Glomerular visceral epithelial cell (primary cell): ENCODE data around the gene COL4A2.
"Not testable (repeated sequence)": the region's sequence is repeated elsewhere in the genome, so short reads cannot be mapped to it uniquely, and the experiment has no call there.

Experiments used
- DNase-seq: peaks from one replicate; pipeline ENCODE4 v3.0.0-alpha.2; 2016; ENCODE audit errors: extremely low spot score

COL4A2 gene

DNA sequence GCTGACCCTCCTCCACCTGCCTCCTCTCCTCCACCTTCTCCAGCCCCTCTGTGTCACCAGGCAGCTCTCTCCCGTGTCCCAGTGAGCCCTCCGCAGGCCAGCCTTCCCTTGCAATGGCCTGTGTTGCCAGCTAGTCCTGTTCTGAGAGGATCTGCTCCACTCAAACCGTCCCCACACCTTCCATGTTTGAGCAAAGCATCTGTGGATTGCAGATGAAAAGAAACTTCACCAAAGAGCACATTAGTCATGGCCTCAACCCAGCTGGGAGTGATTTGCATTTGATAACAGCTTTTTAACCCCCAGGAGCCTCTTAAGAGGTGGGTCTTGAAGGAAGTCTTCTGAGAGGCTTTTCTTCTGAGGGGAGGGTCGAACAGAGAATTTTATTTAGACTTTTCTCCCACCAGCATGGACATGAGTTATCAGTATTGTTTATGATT, 72.8 kb downstream of the COL4A2 start:
- DNase-seq, result peak; percentile 33

DNA sequence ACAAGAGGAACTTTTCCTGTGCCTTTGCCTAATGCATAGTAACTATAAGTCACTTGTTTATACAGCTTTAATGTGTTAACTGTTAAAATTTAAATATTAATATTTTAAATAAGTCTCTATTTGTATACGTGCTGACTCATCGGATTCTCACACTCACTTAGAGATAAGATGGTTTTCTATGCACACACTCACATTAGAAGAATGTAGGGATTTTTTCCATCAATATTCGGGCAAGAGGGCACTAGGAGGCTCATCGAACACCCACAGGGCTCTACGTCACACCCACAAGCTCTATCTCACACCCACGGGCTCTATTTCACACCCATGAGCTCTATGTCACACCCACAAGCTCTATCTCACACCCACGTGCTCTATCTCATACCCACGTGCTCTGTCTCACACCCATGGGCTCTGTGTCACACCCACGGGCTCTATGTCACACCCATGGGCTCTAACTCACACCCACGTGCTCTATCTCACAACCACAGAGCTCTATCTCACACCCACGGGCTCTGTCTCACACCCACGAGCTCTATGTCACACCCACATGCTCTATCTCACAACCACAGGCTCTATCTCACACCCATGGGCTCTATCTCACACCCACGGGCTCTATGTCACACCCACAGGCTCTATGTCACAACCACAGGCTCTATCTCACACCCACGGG, 73.4 kb downstream of the COL4A2 start:
- no peak for DNase-seq

DNA sequence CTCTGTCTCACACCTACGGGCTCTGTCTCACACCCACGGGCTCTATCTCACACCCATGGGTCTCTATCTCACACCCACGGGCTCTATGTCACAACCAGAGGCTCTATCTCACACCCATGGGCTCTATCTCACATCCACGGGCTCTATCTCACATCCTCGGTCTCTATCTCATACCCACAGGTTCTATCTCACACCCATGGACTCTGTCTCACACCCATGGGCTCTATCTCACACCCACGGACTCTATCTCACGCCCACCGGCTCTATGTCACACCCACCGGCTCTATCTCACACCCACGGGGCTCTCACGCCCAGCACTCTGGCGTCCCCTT, 73.9 kb downstream of the COL4A2 start:
- no peak for DNase-seq

DNA sequence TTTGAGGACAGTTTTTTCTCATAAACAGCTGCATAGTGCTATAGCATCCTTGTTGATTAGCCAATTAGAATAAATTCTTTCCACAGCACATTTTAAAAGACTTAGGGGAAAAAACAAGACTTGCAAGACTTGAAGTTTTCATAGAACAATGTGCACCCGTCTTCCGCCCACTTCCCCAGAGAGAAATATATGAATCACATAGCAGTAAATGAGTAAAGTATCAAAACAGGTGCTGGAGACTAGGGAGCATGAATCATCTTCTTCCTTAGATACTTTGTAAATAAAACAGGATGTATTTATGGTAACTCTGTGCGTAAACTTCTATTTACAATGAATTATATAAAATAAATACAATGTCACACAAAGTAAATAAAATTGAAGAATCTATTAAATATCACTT, 75.1 kb downstream of the COL4A2 start:
- peak; percentile 57 for DNase-seq

DNA sequence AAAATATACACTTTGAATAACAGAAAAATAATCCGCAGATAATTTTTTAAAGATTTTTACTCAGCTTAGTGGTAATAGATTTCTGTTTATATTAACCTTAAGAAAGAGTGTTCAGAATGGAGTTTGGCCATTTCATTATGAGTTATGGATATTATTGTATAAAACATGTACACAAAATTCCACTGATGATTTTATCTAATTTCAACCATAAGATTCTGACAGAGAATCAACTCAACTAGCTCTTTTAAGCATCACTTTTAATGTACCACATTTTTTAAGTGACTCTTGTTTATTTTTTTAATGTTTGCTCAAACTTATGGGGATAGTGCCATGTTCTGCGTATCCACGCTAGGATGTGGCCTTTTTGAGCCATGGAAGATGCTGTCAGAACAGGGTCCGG, 75.7 kb downstream of the COL4A2 start:
- DNase-seq, result no peak

DNA sequence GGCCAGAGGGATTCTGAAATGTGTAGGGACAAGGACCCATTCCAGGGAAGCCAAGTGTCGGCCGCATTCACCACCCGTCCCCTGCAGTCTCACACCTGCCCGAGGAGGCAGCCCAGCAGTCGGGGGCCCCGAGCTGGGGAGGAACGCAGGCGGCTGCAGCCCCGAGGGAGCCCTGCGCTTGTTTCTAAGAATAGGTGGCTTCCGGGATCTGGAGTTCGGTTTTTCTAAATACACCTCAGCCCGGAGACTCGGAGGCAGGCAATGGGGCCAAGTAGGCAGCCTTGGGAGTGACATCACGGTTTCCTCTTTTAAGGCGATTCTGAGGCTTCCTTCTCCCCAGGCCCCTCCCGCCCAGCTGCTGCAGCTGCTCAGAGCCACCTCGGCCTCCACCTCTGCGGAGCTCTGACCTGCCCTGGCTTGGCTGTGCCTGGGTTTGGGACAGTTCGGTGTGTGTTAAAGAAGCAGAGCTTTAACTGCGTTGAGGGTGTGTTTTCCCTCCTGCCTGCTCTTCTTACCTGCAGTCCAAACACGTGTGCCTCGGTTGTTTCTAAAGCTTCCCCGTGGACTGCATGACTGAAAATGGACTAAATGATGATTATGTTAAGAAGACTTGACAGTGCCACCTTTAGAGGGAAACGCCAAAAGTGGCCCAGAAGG, 80.5 kb downstream of the COL4A2 start:
- no peak for DNase-seq

DNA sequence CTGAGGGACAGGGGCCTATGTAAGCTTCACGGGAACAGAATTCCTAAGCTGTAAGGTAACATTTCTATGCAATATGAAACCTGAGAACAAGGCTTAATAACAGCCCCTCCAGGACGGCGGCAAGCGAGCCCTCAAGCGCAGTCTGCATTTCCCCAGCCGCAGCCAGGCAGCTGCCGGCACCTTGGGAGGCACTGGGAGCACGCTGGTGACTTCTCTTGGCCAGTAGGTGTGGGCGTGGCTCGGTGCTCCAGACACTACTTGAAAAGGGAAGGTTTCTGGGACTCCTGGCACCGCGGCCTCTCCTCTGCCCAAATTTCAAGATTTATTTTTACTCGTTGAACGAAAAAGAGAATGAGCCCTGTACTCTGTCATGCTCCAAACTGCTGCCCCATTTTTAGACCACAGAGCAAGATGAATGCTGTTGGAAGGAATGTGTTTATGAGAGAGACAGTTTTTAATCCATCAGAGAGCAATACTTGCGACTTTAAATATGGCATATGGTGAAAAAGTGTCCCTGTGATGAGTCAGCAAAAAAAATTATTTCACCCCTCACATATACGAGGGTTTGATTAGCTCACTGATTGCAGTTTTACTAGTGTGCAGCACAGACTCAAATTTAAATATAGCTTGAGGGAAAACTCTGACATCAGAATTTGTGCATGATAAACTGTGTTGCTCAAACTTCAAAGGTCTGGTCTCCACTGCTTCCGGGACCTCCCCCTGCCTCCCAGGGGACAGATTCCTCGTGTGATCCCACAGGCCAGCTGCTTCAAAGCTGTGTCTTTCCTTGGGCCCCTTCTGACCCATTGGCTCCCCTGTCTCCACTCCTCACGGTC, 81.2 kb downstream of the COL4A2 start:
- DNase-seq, result no peak

DNA sequence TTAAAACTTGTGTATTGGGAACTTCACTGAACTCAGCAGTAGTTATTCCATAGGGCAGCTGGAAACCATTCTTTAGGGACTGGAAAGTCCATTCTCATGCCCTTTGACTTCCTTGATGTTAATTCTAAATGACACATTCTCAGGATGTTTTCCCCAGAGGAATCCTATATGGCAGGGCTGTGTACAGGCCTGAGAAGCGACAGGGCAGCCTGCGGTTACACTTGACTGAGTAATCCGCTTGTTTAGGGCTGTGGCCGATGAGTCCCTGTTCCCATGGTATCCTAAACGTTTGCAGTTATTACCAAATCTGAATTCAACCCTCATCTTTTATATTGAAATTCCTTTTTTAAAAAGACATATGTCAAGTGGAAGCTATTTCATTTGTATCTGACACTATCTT, 83.5 kb downstream of the COL4A2 start:
- peak; percentile 79 for DNase-seq

DNA sequence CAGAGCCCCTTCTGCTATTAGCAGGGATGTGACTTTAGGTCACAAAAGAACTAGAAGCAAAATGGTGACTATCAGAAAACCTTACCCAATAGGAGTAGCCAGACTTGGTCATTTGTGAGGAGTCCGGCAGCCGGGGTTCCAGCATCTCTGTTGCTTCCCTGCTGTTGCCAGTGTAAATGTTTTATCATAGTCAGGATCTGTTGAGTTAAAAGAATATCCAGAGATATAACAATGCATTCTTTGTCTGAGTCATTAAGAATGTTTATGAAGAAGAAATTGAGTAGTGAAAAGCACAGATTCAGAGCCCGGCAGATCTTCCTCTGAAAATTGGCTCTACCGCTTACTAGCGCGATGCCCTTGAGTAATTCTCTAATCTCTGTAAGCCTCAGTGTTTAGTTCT, 84.2 kb downstream of the COL4A2 start:
- DNase-seq, result no peak

DNA sequence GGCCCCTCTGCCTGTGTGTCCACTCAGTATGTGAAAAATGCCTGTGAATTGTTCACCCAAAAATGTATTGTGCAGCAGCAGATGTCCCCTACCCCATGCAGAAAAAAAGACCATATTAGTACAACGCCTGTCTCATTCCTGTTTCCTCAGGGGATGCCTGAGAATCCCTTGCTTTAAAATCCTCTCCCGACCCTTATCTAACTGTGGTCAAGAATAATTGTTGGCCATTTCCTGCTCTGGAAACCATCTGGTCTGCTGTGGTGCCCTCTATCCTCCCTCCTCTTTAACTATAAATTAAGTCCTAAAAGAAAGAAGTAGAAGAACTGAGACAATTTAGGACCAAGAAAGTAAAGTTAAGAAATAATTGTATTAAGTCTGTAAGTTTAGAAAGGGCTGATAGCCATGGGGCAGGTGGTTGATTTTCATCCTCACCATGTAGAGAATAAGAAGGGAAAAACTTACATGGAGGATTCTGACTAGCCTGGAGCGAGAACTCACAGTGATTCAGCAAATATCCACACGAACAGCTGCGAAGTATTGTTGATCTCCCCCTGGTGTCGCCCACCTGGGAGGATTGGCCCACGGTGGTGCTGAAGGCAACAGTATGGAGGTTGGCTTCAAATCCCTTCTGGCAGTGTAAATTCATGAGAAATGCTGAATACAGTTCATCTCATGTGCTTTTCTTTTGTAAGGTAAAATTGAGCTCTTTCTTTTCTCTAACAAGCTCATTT, 85.6 kb downstream of the COL4A2 start:
- no peak for DNase-seq

DNA sequence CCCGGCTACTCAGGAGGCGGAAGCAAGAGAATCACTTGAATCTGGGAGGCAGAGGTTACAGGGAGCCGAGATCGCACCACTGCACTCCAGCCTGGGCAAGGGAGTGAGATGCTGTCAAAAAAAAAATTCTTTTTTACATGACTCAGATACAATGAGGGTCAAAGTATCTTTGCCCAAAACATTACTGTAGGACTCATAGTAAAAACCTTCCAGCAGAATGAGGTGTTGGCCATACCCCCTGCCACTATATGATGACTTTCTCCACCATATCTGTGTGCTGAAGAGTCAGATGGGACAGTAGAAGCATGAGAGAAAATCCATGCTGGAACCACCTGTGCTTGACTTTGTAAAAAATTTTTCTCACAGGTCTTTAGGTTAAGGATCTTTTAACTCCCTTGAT, 86.7 kb downstream of the COL4A2 start:
- no peak for DNase-seq

DNA sequence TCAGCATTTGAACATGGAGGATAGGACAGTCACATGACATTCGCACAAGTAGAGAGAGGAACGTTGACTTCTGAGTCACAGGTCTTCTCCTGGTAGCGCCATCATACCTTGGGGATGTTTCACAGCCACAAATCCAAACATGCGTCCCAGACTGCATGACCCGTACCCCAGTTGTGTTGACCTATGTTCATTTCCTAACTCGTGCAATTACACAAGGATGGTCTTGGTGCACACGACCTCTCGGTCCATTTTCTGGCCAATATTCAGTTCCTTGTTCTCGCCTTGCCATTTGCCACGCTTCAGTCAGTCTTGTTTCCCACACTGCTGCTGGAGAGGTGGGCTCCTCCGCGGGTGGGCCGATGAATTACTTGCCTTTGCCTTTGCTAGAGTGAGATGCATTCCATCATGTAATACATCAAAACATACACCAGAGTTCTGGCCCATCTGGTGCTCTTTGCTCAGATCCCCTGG, 87.3 kb downstream of the COL4A2 start:
- DNase-seq, result no peak

DNA sequence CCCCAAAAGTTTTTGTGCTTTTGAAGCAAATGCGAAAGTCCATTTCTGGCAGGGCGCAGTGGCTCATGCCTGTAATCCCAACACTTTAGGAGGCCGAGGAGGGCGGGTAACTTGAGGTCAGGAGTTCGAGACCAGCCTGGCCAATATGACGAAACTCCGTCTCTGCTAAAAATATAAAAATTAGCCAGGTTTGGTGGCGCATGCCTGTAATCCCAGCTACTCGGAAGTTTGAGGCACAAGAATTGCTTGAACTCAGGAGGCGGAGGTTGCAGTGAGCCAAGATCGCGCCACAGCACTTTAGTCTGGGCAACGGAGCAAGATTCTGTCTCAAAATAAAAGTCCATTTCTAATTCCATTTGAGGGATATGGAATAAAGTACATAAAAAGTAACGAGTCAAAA, 88.5 kb downstream of the COL4A2 start:
- not testable (repeated sequence) for DNase-seq

DNA sequence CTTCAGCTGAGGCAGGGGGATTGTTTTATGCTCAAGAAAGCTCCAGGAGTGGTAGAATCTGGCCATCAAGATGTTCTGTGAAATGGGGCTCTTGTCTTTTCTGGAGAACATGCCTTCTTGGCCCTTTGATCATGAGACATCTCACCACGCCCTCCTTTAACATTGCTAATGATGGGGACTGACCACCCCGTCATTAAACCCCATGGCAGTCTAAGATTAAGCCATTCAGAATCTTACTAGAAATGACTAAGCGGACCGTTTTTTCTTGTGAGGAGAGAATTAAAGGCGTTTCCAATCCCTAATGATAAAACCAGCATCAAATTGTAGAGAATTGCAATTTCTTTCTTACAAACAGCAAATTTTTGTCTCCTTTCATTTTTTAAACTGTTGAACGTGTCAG, 89.4 kb downstream of the COL4A2 start:
- no peak for DNase-seq

DNA sequence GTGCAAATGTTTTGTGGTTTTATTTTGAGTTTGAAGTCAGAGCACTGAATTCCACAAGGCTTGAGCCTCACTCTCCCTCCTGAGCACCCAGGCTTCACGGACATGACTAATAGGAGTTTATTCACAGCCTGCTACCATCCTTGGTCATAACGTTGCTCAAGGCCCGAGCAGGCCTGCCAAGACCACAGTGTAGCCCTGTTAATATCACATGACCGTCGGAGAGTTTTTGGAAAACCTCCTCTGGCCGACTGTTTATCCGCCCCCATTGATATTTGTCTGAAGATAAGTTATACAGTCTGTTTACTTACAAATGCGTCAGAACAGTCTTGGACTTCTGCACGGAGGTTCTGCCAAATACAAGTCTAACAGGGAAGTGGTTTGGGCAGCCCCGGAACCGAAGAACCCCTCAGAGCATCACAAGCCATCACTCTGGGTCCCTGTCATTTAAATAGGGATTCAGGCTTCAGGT, 89.9 kb downstream of the COL4A2 start:
- peak; percentile 94 for DNase-seq

DNA sequence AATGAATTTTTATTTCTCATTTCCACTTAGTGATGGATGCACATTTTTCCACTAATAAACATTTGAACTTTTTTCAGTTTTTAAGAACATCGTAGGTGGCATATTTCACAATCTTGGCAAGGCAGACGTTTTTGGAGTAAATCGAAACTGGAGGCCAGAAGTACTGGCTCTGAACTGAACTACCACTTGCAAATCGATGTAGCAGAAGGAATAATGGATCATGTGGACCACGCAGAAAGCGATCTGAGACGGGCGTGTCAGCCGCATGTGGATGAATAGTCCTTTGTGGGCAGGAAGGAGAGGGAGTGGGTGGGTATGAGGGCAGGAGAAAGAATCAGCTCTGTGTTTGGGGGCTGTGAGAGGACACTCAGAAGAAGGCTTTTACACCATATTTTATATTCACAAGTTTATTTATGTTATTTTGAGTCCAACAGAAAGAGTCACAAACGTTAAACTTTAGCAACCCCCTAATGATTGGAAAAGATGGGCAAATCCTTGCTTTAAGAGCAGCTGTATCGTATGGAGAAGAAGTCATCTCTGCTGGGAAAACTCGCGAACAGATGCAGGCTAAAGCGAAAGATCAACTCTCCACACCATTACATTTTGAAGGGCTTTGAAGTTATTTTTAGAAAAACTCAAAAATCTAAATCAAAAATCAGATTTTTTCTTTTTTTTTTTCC, 90.5 kb downstream of the COL4A2 start:
- no peak for DNase-seq

DNA sequence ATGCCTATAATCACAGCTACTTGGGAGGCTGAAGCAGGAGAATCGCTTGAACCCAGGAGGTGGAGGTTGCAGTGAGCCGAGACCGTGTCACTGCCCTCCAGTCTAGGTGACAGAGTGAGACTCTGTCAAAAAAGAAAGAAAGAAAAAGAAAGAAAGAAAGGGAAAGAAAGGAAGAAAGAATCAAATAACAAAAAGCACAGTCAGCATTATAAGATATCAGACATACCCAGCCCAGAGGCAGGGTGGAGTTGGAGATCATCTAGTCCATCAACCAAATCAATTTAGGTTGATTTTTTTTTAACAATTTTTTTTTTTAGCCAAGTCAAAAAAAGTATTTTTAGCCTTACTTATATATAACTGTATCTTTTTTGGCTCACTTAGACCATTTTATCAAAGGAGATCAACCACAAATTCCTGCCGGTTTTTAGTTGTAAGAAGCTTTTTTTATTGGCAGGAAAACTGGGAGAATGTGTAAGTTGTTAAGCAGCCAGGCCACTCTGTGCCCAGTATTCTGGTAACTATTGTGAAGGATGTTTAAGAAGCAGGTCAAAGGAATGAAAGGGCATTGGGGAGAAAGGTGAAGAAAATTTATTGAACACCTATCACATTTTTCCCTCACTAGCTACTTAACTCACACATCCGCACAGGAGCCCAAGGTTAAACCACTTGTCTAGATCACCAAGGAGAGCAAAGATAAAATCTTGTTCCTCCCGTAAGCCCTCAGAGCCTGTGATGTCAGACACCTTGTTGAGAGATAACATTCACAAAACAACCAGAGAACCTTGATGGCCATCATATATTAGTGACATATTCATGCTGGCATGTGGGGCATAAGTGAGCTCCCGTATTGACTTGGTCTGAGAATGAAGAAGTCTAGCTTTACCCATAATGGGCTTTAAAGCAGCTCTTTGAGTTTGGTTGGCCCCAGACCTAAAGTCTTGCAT, 91.8 kb downstream of the COL4A2 start:
- no peak for DNase-seq

DNA sequence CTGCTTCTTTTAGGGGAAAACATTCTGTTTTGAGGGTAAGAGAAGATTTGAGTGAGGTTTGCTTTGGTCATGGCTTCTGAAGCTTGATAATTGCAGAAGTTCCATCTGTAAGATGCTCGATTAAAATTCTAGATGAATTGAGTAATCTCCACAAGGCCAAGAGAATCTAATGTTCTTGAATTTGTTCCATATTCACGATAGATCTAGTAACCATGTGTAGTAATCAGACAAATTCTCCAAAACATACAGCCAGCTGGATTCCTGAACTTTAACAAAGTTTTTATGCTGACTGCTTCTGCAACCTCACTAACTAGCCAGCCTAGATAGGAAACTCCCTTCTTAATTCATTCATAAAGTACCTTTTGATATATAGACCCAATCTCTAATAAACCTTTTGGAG, 92.7 kb downstream of the COL4A2 start:
- no peak for DNase-seq

DNA sequence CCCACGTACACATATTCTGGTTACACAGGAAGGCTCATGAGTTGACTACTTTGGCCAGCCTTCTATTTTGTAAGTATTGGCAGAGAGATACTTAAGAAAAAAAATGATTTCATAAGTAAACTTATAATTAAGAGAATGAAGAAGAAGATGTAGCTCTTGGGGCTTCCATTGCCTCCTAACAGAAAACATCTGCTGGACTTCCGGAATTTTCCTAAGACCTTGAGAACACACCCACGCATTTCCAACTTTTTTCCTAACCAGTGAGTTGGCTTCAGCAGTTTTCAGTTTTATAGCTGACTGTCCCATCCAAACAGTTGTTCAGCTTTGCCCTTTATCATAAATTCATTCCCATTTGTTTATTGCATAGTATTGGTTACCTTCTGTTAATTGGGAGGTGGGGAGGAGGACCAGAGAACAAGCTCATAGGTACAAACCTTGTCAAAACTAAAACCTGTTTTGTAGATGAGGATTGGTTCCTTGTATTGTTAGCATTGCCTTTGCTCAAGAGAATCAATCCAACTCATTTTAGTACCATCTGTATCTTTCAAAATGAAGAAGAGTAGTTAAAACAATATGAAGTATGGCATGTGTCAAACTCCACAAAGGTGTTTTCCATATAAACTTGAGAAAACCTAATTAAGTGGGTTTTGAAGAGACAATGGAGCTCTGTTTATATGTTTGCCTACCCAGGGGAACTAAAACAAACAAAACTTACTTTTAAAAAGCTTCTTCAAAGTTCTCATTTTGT, 93.9 kb downstream of the COL4A2 start:
- DNase-seq, result no peak
